Natural killer cell (primary cell): ENCODE measurements around the gene GIGYF2. TPM values are rescaled to one million over a fixed set of nuclear protein-coding genes. Genes with fewer than 3 reads are reported as not detected.
A peak's percentile ranks its signal among the peaks of the same experiment; 100 is the strongest.
"Not testable (repeated sequence)": the region's sequence is repeated elsewhere in the genome, so short reads cannot be mapped to it uniquely, and the experiment has no call there.

ENCODE experiments used
- ATAC-seq, 3 donors: fragments of 150-1000 bp in 2 of 3; fragments of 200-7000 bp in 1 of 3; cut with Tn5 transposase; 1 replicate in 1 of 3; 2 replicates in 2 of 3; pipeline ENCODE4 v1.10.0; 2021; ENCODE audit warnings: mild to moderate bottlenecking in 2 of 3, moderate library complexity in 2 of 3
- DNase-seq, 2 donors: peaks; one replicate each; pipeline versions ENCODE4 v3.0.0 to v3.0.0-alpha.2; 2013 to 2021; ENCODE audit warnings: mixed read lengths in 1 of 2
- H3K27ac ChIP-seq: one replicate; pipeline ENCODE4 v1.5.1; 2013; ENCODE audit warnings: mild to moderate bottlenecking, low read length
- H3K27me3 ChIP-seq: one replicate; pipeline ENCODE4 v1.6.1; 2013; ENCODE audit warnings: low read length; ENCODE audit not compliant: control insufficient read depth, insufficient read depth
- H3K36me3 ChIP-seq: one replicate; pipeline ENCODE4 v1.6.1; 2013; ENCODE audit warnings: low read length; ENCODE audit not compliant: control insufficient read depth, insufficient read depth
- H3K4me1 ChIP-seq: one replicate; pipeline ENCODE4 v1.6.1; 2013; ENCODE audit warnings: low read length; ENCODE audit not compliant: control insufficient read depth, insufficient read depth
- H3K4me3 ChIP-seq: one replicate; pipeline ENCODE4 v1.5.1; 2013; ENCODE audit warnings: low read length
- H3K9me3 ChIP-seq: one replicate; pipeline ENCODE4 v1.6.1; 2013; ENCODE audit warnings: low read length; ENCODE audit not compliant: control insufficient read depth, insufficient read depth
- H3K27ac Mint-ChIP-seq, 2 donors: one replicate each; pipeline ENCODE4 v1.8.0; 2022; ENCODE audit warnings: mild to moderate bottlenecking in 2 of 2, mixed read lengths in 2 of 2, moderate library complexity in 1 of 2
- H3K27me3 Mint-ChIP-seq, 2 donors: one replicate each; pipeline ENCODE4 v1.8.0; 2022; ENCODE audit warnings: low read depth in 2 of 2, mixed read lengths in 2 of 2
- H3K36me3 Mint-ChIP-seq: one replicate; pipeline ENCODE4 v1.8.0; 2022; ENCODE audit warnings: mixed read lengths
- H3K4me1 Mint-ChIP-seq, 2 donors: one replicate each; pipeline ENCODE4 v1.8.0; 2022; ENCODE audit warnings: mixed read lengths in 2 of 2
- H3K4me3 Mint-ChIP-seq: one replicate; pipeline ENCODE4 v1.8.0; 2022; ENCODE audit warnings: mild to moderate bottlenecking, moderate library complexity, mixed read lengths
- H3K9me3 Mint-ChIP-seq, 2 donors: one replicate each; pipeline ENCODE4 v1.8.0; 2022; ENCODE audit warnings: mixed read lengths in 2 of 2
- CTCF ChIP-seq: fragments of 200-600 bp; IDR thresholded peaks from one replicate; pipeline ENCODE4 v1.8.0; 2022; ENCODE audit warnings: antibody characterized with exemption
- WGBS: methylation state at CpG from one replicate; pipeline ENCODE4 v1.1.7; 2013; ENCODE audit warnings: missing lambda C conversion rate; ENCODE audit not compliant: insufficient coverage; 5-methylcytosine and 5-hydroxymethylcytosine counted together
- intact Hi-C: fragments of 100-400 bp; cut with micrococcal nuclease; formaldehyde crosslinking; loops from one replicate; pipeline ENCODE4 v1.14.2; 2022
- total RNA-seq, 4 donors: library from RNA; stranded (reverse); fragments of 120-200 nt in 1 of 4; gene quantifications; one replicate each; pipeline versions ENCODE4 v1.2.3 to v1.2.4, GENCODE V29; 2013 to 2022

GIGYF2 gene
- total RNA-seq, 3 donors from 2014 or later (not counting 1 experiment from before 2014, with no cell fraction given): 73.6 to 85.3 (median 80.1) TPM

DNA sequence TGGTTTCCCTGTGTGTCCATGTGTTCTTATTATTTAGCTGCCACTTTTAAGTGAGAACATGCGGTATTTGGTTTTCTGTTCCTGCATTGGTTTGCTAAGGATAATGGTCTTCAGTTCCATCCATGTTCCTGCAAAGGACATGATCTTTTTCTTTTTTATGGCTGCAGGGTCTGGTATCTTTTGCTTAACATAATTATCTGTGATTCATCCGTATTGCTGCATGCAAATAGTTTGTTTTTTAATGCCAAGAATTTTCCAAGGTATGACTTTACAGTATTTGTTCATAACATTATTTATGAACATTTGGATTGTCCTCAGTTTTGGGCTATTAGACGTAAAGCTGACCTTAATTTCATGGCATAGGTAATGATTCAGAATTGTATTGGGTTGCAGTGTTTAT is 17.8 kb downstream of the GIGYF2 start:
- H3K36me3 Mint-ChIP-seq: no peaks in the 10 kb centered on the region
- no peaks in the 10 kb centered on the region for H3K9me3 Mint-ChIP-seq
- ATAC-seq: no peak
- DNase-seq: no peak
- TF ChIP-seq CTCF: no peak
- intact Hi-C loops: no loop called here
- H3K27ac Mint-ChIP-seq: no peak overlapping the region
- Histone ChIP-seq H3K36me3 (peaks cover 24% of the 10 kb centered on the region), H3K27ac (no peak overlapping the region), H3K27me3 (no peaks in the 10 kb centered on the region), H3K4me1 (no peaks in the 10 kb centered on the region), H3K9me3 (no peaks in the 10 kb centered on the region), H3K4me3 (no peak overlapping the region)
- H3K4me1 Mint-ChIP-seq: peaks cover 27 to 34% of the 10 kb centered on the region in 2 donors
- no peaks in the 10 kb centered on the region for H3K27me3 Mint-ChIP-seq
- WGBS: 100% methylated on average over 2 of the region's 3 CpGs
- H3K4me3 Mint-ChIP-seq: no peak overlapping the region

DNA sequence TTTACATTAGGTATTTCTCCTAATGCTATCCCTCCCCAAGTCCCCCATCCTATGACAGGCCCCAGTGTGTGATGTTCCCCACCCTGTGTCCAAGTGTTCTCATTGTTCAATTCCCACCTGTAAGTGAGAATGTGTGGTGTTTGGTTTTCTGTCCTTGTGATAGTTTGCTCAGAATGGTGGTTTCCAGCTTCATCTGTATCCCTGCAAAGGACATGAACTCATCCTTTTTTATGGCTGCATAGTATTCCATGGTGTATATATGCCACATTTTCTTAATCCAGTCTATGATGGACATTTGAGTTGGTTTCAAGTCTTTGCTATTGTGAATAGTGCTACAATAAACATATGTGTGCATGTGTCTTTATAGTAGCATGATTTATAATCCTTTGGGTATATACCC is 22.9 kb downstream of the GIGYF2 start:
- ATAC-seq, DNase-seq, H3K27me3 ChIP-seq, intact Hi-C loops, H3K4me3 Mint-ChIP-seq, H3K27ac ChIP-seq, H3K27ac Mint-ChIP-seq, H3K4me3 ChIP-seq, H3K27me3 Mint-ChIP-seq, H3K36me3 Mint-ChIP-seq, H3K9me3 ChIP-seq, H3K9me3 Mint-ChIP-seq: not testable (repeated sequence)
- peaks cover 45 to 54% of the 10 kb centered on the region in 2 donors for H3K4me1 Mint-ChIP-seq
- H3K36me3 ChIP-seq: peaks cover 13% of the 10 kb centered on the region
- H3K4me1 ChIP-seq: peaks cover 14% of the 10 kb centered on the region

GRCh38 chr2:232721261-232721660 is 24.1 kb downstream of the GIGYF2 start:
- Histone ChIP-seq H3K36me3 (peaks cover 19% of the 10 kb centered on the region), H3K4me3 (no peak overlapping the region), H3K9me3 (no peaks in the 10 kb centered on the region), H3K27ac (peak overlapping the region; percentile 21), H3K4me1 (peaks cover 14% of the 10 kb centered on the region), H3K27me3 (no peaks in the 10 kb centered on the region)
- Mint-ChIP-seq H3K4me3 (peak overlapping the region; percentile 63), H3K9me3 (no peaks in the 10 kb centered on the region), H3K27ac (peak overlapping the region; percentile 78 to 85), H3K4me1 (peaks cover 40 to 52% of the 10 kb centered on the region in 2 donors), H3K27me3 (no peaks in the 10 kb centered on the region), H3K36me3 (peaks cover 8% of the 10 kb centered on the region)
- intact Hi-C loops: no loop called here
- 57% methylated on average over 2 of the region's 2 CpGs for WGBS
- DNase-seq (no peak), ATAC-seq (peak in 2 of 3 donors; percentile 7 to 14)
- TF ChIP-seq CTCF: no peak

DNA sequence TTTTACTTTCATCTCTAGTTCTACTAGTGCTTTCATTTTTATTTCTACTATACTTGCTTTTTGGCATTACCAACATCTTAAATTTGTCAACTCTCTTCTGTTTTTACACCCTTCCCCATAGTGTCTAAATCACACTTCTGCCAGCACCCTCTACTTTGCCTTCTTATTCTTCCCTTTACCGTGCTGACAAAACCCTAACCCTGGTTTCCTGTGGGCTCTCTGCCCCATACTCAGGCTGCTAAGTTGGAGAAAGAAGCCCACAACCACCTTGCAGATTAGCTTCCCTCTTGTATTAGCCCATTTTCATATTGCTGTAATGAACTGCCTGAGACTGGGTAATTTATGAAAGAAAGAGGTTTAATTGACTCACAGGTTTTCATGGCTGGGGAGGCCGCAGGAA is 24.8 kb downstream of the GIGYF2 start:
- H3K27ac ChIP-seq: peak overlapping the region; percentile 21
- H3K4me1 ChIP-seq: peaks cover 14% of the 10 kb centered on the region
- WGBS: 44% methylated on average over 2 of the region's 2 CpGs
- H3K36me3 Mint-ChIP-seq: peaks cover 8% of the 10 kb centered on the region
- no peaks in the 10 kb centered on the region for H3K27me3 ChIP-seq
- H3K4me3 Mint-ChIP-seq: peak overlapping the region; percentile 63
- DNase-seq (no peak), ATAC-seq (peak; percentile 74 to 86 (median 81))
- H3K4me3 ChIP-seq: no peak overlapping the region
- H3K4me1 Mint-ChIP-seq: peaks cover 36 to 48% of the 10 kb centered on the region in 2 donors
- no peaks in the 10 kb centered on the region for H3K9me3 ChIP-seq
- H3K36me3 ChIP-seq: peaks cover 19% of the 10 kb centered on the region
- intact Hi-C loops: no loop called here
- H3K9me3 Mint-ChIP-seq: no peaks in the 10 kb centered on the region
- H3K27me3 Mint-ChIP-seq: no peaks in the 10 kb centered on the region
- no peak for TF ChIP-seq CTCF
- peak overlapping the region; percentile 78 to 85 for H3K27ac Mint-ChIP-seq
